OCI-LY3 (cell line): ENCODE measurements around the gene PPP1R3C.

ENCODE experiments used
- H2AFZ ChIP-seq: fragments of 200-600, 300-600 bp; shearing (Covaris generic); 2 replicates; pipeline ENCODE4 v1.6.0; 2014; ENCODE audit warnings: antibody characterized with exemption, low read depth, low read length
- H3K27ac ChIP-seq: fragments of 200-600, 300-600 bp; sonication (generic); 2 replicates; pipeline ENCODE4 v1.5.1; 2014; ENCODE audit warnings: mild to moderate bottlenecking, low read length, moderate library complexity, mixed read lengths
- H3K27me3 ChIP-seq: fragments of 200-600, 300-600 bp; sonication (generic); 2 replicates; pipeline ENCODE4 v1.6.1; 2014; ENCODE audit warnings: low read depth, low read length, mixed read lengths
- H3K36me3 ChIP-seq: fragments of 200-600, 300-600 bp; sonication (generic); replicated peaks from 2 replicates; pipeline ENCODE3; 2014; ENCODE audit warnings: low read depth, low read length, mixed read lengths
- H3K4me1 ChIP-seq: fragments of 300-600, 200-600 bp; sonication (generic); 2 replicates; pipeline ENCODE4 v1.6.1; 2014; ENCODE audit warnings: low read length, mixed read lengths
- H3K4me2 ChIP-seq: fragments of 200-600, 300-600 bp; sonication (generic); 2 replicates; pipeline ENCODE4 v1.6.1; 2014; ENCODE audit warnings: low read length, mixed read lengths
- H3K4me3 ChIP-seq: fragments of 300-600, 200-600 bp; sonication (generic); 2 replicates; pipeline ENCODE4 v1.5.1; 2014; ENCODE audit warnings: antibody characterized with exemption, mild to moderate bottlenecking, low read length, moderate library complexity
- H3K79me2 ChIP-seq: fragments of 300-600, 200-600 bp; shearing (Covaris generic); 2 replicates; pipeline ENCODE4 v1.6.1; 2014; ENCODE audit warnings: mild to moderate bottlenecking, low read length, mixed read lengths
- H3K9ac ChIP-seq: fragments of 300-600, 200-600 bp; shearing (Covaris generic); 2 replicates; pipeline ENCODE4 v1.6.0; 2014; ENCODE audit warnings: mild to moderate bottlenecking, low read length, moderate library complexity
- H3K9me3 ChIP-seq: fragments of 200-600, 300-600 bp; shearing (Covaris generic); 2 replicates; pipeline ENCODE4 v1.6.1; 2014; ENCODE audit warnings: low read length, mixed read lengths; ENCODE audit not compliant: insufficient read depth
- H4K20me1 ChIP-seq: fragments of 200-600, 300-600 bp; sonication (generic); 2 replicates; pipeline ENCODE4 v1.6.1; 2016; ENCODE audit warnings: low read length, mixed read lengths; ENCODE audit not compliant: insufficient read depth
- EZH2phosphoT487 ChIP-seq: fragments of 200-600 bp; shearing (Covaris generic); IDR thresholded peaks from 2 replicates; pipeline ENCODE4 v1.6.1; 2018; ENCODE audit warnings: antibody characterized with exemption, mixed run types, low read depth
- TF ChIP-seq, protein P1 (sequence below): fragments of 200-600, 300-600 bp; sonication (generic); IDR thresholded peaks from 2 replicates; pipeline ENCODE4 v1.5.1; 2014; ENCODE audit warnings: antibody characterized with exemption, low read length, low read depth

Gene PPP1R3C

DNA sequence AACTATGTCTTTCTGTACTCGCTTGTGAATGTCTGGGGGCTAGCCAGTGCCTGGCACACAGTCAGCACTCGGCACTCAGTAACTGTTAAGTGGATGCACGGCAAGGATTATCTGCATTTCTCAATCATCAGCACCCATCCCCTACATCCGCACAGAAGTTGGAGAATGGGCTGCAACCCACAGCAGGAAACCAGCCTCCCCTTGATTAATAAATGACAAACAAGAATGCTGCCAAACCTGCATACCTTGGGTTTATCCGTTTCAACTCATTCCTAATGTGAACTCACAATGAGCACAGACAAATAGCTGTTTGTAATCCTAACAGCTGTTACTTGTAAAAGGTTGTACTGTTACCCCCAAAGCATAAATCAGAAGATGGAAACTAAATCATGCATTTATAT is 28.9 kb downstream of the PPP1R3C start:
- Histone ChIP-seq H3K79me2 (no peaks in the 10 kb centered on the region), H2AFZ (no peak overlapping the region), H3K4me1 (peaks cover 29% of the 10 kb centered on the region), H4K20me1 (no peaks in the 10 kb centered on the region), H3K27me3 (no peaks in the 10 kb centered on the region), H3K4me2 (no peak overlapping the region), H3K4me3 (no peak overlapping the region), H3K36me3 (peaks cover 4% of the 10 kb centered on the region), H3K9me3 (peaks cover 20% of the 10 kb centered on the region; the same call in 1 of the 2 replicates), H3K27ac (no peak overlapping the region), H3K9ac (no peak overlapping the region)
- TF ChIP-seq, protein P1, sequence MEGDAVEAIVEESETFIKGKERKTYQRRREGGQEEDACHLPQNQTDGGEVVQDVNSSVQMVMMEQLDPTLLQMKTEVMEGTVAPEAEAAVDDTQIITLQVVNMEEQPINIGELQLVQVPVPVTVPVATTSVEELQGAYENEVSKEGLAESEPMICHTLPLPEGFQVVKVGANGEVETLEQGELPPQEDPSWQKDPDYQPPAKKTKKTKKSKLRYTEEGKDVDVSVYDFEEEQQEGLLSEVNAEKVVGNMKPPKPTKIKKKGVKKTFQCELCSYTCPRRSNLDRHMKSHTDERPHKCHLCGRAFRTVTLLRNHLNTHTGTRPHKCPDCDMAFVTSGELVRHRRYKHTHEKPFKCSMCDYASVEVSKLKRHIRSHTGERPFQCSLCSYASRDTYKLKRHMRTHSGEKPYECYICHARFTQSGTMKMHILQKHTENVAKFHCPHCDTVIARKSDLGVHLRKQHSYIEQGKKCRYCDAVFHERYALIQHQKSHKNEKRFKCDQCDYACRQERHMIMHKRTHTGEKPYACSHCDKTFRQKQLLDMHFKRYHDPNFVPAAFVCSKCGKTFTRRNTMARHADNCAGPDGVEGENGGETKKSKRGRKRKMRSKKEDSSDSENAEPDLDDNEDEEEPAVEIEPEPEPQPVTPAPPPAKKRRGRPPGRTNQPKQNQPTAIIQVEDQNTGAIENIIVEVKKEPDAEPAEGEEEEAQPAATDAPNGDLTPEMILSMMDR = no peak
- no peak for TF ChIP-seq EZH2phosphoT487

DNA sequence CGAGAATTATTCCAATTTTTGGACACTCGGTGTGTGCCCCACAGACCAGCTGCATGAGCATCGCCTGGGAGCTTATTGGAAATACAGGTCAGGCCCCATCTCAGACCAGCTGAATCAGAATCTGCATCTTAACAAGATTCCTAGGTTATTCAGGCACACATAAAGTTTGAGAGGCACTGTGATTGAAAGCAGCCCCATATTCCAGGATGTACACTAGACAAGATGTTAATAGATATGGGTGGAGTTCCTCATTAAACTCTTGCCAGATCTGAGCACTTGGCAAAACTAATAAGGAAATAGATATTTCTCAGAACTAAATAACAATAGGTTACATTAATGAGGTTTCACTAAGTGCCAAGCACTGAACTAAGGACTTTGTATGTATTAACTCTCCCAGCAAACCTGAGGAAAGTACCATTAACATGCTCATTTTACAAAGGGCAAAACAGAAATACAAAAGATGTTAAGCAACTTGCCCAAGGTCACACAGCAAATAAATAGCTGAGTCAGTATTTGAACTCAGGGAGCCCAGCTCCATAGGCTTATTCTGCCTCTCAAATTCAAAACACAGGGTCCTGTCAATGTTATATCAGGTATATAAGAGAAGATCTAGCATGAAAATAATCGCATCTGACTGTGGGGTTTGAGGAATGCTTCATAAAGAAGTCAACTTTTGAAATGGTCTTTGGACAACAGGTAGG is 29.9 kb downstream of the PPP1R3C start:
- no peak for TF ChIP-seq EZH2phosphoT487
- TF ChIP-seq, protein P1 = no peak
- Histone ChIP-seq H2AFZ (peak overlapping the region; percentile 36; the same call in 1 of the 2 replicates), H3K9ac (peak overlapping the region; percentile 7; the same call in 1 of the 2 replicates), H4K20me1 (no peaks in the 10 kb centered on the region), H3K4me2 (peak overlapping the region; percentile 54), H3K36me3 (peaks cover 4% of the 10 kb centered on the region), H3K79me2 (no peaks in the 10 kb centered on the region), H3K9me3 (peaks cover 20% of the 10 kb centered on the region; the same call in 1 of the 2 replicates), H3K4me1 (peaks cover 29% of the 10 kb centered on the region), H3K27me3 (no peaks in the 10 kb centered on the region), H3K27ac (peak overlapping the region; percentile 63), H3K4me3 (peak overlapping the region; percentile 31; the same call in 1 of the 2 replicates)

DNA sequence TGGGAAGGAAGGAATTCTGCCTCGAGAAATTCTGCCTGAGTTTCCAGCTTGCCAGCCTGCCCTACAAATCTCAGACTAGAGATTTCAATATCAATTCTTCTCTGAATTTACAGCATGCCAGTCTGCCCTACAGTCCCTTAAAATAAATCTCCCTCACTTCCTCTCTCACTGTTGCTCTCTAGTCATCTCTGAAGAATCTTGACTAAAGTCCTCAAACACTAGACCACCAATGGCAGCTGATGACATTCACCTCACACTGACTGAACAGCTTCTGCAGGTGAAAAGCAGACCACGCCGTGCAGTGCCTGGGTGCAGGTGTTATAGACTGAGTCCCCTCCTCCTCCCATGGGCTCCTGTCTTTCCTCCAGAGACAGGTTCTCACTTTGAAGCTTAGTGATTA is 30.4 kb downstream of the PPP1R3C start:
- H2AFZ ChIP-seq = peak overlapping the region; percentile 36; the same call in 1 of the 2 replicates
- H3K4me3 ChIP-seq = peak overlapping the region; percentile 31; the same call in 1 of the 2 replicates
- peaks cover 20% of the 10 kb centered on the region; the same call in 1 of the 2 replicates for H3K9me3 ChIP-seq
- H3K9ac ChIP-seq = peak overlapping the region; percentile 15; the same call in 1 of the 2 replicates
- H3K4me2 ChIP-seq = peak overlapping the region; percentile 54
- TF ChIP-seq, protein P1 = no peak
- no peak for TF ChIP-seq EZH2phosphoT487
- H4K20me1 ChIP-seq = no peaks in the 10 kb centered on the region
- H3K79me2 ChIP-seq = no peaks in the 10 kb centered on the region
- no peaks in the 10 kb centered on the region for H3K27me3 ChIP-seq
- H3K4me1 ChIP-seq = peaks cover 29% of the 10 kb centered on the region
- peak overlapping the region; percentile 63 for H3K27ac ChIP-seq
- H3K36me3 ChIP-seq = peaks cover 4% of the 10 kb centered on the region

DNA sequence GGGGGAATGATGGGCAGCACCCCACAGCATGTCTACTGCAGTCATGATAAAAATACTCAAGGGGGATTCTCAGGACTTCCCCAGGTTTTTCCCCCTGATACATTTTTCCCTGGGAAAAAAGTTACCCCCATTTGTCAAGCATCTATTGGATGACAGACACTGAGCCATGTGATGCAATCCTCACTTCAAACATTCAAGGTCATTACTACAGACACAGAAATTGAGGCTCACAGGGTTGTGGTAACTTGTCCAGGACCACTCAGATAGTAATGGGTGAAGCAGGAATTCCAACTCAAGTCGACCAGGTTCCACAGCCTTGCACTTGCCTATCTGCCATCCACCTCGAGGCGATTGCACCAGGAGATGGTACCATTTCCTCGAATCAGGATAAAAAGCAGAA is 31.7 kb downstream of the PPP1R3C start:
- Histone ChIP-seq H3K4me1 (peaks cover 29% of the 10 kb centered on the region), H3K36me3 (peaks cover 4% of the 10 kb centered on the region), H3K27ac (no peak overlapping the region)

More for the DNA sequence above, 31.7 kb downstream of the PPP1R3C start:
- H3K4me2 ChIP-seq = peak overlapping the region; percentile 12; the same call in 1 of the 2 replicates
- no peak overlapping the region for H3K9ac ChIP-seq
- H2AFZ ChIP-seq = no peak overlapping the region
- H3K27me3 ChIP-seq = no peaks in the 10 kb centered on the region
- H3K79me2 ChIP-seq = no peaks in the 10 kb centered on the region
- H3K4me3 ChIP-seq = no peak overlapping the region
- H3K9me3 ChIP-seq = peaks cover 20% of the 10 kb centered on the region; the same call in 1 of the 2 replicates
- H4K20me1 ChIP-seq = no peaks in the 10 kb centered on the region
- TF ChIP-seq, protein P1 = no peak
- TF ChIP-seq EZH2phosphoT487 = no peak
